NOMO-1 (cell line): ENCODE measurements around the gene DIP2C.

ENCODE experiments used
- DNase-seq, 2 experiments: peaks; one replicate each; lab custom pipeline; 2025; ENCODE audit not compliant: unreplicated experiment in 2 of 2; lab: John Stamatoyannopoulos, UW

Gene DIP2C

DNA sequence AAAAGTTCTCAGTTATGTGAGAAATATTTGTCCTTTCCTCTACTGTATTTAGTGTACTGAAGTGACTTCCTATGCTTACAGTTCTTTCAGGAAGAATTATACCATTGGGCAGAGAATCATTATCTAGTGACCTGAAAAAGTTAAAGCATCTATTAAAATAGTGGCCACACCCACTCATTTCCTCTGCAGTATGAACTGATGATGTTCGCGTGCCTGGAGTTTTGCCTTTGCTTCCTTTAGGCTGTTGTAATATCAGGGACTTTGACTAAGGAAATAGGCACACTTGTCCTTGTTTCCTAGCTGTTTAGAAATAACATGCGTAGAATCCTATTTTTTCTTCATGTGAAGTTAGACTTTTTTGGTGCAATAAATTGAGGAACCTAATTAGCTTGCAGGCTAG, 453.6 kb downstream of the DIP2C start:
- peak in 1 of 2 experiments; percentile 11 for DNase-seq

DNA sequence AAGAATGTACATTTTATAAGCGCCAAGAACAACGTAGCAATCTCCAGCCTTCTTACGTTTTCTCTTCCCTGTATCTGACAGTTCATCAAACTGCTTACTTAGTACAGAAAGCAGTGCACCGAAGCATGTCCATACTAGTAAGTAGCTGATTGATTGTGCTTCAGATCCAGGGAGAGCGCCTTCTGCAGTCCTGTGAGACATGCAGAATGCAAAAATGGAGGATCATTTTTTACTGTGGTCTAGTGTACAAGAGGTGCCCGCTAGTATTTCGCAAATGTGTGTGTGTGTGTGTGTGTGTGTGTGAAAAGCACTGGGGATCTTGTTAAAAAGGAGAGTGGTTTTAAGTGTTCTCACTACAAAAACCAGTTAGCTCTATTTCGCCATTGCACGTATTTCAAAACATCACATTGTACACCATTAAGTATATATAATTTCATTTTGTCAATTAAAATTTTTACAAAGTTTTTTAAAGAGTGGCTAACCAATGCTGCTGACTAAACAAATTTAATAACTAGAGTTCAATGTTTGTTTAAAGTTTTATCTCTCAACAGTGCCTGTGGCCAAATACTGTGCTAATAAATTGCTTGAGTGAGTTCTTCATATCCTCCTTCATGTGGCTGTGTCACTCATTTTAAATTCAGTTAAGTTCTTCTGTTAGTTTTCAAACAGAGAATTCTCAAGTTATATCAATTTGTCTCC, 454.6 kb downstream of the DIP2C start:
- DNase-seq = no peak

DNA sequence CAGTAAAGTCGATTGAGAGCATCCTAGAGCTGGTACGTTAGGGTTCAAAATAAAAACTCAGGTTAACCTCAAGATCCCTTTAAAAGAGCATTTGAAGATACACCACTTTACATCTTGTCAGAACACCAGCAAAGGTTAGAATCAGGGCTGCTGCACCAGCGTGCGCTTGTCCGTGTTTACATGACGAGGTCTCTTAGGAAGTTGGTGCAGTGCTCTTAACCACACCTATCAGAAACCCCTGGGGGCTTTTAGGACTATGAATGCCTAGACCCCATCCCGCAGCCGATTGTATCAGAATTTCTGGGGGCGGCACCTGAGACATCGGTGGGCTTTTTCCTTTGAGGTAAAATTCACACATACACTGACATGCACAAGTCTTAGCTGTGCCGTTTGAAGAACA, 456.6 kb downstream of the DIP2C start:
- no peak for DNase-seq

DNA sequence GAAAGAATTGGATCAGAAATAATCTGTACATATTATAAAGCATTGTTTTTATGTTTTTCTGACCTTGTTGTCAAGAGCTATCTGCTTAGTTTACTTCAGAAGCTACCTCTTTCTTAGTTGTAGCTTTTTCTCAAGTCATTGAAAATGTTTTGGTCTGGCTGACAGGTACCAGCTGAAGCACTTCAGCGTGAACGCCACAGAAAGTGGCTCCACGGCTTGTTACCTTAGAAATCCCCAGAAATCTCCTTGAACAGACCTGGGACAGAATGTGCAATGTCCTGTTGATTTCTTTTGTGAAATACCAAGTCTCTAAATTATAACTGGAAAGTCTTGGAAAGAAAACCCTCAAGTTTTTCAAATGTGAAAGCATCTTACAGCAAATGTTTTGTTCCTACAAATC, 457.4 kb downstream of the DIP2C start:
- no peak for DNase-seq

DNA sequence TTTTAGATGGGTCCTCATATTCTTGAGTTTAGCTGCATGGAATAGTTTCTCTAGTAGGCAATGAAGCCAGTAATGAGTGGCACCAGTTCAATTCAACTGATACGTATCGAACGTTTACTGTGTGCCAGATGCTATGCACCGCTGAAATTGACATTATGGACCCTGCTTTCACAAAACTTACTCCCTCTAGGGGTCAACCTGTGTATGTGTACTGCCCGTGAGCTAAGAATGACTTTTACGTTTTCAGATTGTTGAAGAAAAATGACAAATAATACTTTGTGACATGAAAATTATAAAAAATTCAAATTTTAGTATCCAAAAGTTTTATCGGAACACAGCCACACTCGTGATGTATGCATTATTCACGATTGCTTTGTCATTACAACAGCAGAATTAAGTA, 458.7 kb downstream of the DIP2C start:
- DNase-seq = no peak

DNA sequence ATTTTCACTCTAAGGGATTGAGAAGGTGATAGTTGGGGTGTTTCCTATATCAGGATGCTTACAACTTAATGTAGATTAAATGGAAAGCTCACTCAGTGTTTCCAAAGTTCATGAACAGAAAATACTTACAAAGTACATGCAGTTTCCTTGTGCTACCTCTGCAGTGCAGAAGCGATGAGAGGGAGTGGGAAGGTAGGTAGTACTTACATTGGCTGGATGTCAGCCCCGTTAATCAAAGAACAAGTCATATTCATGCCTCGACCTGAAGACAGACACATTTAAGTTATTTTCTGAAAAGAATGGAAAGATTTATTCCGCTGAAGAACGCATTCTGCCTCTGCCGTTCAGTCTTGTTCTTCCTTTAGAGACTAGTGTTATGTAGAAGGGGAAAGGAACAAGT, 461.1 kb downstream of the DIP2C start:
- DNase-seq = no peak

DNA sequence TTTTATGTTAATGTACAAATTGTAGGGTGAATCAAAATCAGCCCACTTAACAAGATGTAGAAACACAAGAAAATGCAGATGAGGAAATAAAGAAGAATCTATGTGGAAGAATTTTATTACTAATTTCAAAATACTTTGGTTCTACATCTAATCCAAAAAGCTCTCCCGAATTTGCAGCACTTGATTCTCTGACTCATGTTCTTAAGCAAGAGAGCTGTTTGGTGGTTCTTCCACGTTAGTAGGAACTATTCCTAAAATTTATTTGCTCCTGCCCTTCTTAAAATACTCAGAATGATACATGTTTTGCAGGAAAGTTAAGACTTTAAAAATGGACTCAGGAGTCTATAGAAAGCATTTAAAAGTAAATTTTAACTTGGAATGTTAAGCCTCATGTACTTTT, 462.5 kb downstream of the DIP2C start:
- DNase-seq = peak in 1 of 2 experiments; percentile 13

DNA sequence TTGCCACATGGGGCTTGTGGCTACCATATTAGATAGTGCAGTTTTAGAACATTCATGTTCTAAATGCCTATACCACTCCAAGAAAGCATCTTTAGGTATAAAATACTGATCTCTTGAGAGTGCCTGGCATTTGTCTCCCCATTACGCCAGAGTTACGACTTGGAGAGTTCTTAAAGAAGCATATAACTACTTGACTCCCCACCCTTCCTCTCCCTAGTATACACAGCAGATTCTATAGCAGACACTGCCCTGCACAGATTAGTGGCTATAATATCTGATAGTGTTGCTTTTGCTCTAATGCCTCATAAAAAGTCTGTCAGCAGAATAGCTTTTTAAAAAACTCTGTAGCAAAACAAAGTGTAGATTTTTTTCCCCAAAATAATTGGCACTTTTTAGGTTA, 463.4 kb downstream of the DIP2C start:
- no peak for DNase-seq

DNA sequence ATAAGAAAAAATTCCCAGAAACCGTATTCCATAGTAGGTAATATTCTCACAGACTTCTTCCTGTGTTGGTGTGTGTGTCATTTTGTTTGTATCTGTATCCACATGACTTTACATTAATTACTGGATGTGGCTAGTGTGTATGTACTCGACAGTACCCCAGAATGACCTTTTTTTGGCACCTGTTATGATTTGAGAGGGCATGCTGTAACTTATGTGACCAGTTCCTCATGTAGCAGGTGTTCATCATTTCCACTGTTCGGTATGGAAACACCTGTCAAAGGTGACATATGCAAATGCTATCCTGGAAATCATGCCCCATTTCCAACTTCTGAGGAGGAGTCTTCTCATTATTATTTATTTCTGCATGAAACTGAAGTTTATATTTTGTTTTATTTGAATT, 464.9 kb downstream of the DIP2C start:
- no peak for DNase-seq
